NCI-H1694 (cell line): ENCODE measurements around the gene TMEM175.
"Not testable (repeated sequence)": the region's sequence is repeated elsewhere in the genome, so short reads cannot be mapped to it uniquely, and the experiment has no call there.

ENCODE experiments used
- DNase-seq: peaks from one replicate; lab custom pipeline; 2025; lab: John Stamatoyannopoulos, UW

Gene TMEM175

GRCh38 chr4:917466-917865 is 14.8 kb upstream of the TMEM175 start:
- DNase-seq: no peak

GRCh38 chr4:917992-918391 is 14.3 kb upstream of the TMEM175 start:
- DNase-seq: no peak

GRCh38 chr4:918591-918990 is 13.7 kb upstream of the TMEM175 start:
- not testable (repeated sequence) for DNase-seq

- DNase-seq: not testable (repeated sequence)
Measured at GRCh38 chr4:919004-919680, 13.1 kb upstream of the TMEM175 start.

GRCh38 chr4:921830-922331 is 10.4 kb upstream of the TMEM175 start:
- no peak for DNase-seq

GRCh38 chr4:924107-925096 is 7.9 kb upstream of the TMEM175 start:
- no peak for DNase-seq

- DNase-seq: no peak
Measured at GRCh38 chr4:925171-925570, 7.1 kb upstream of the TMEM175 start.

GRCh38 chr4:925771-926500 is 6.3 kb upstream of the TMEM175 start:
- no peak for DNase-seq

GRCh38 chr4:926538-926937 is 5.7 kb upstream of the TMEM175 start:
- no peak for DNase-seq

GRCh38 chr4:927566-927965 is 4.7 kb upstream of the TMEM175 start:
- DNase-seq: not testable (repeated sequence)

- no peak for DNase-seq
Measured at GRCh38 chr4:929096-929765, 3.0 kb upstream of the TMEM175 start.

GRCh38 chr4:930028-930551 is 2.2 kb upstream of the TMEM175 start:
- no peak for DNase-seq

GRCh38 chr4:930827-931193 is 1.4 kb upstream of the TMEM175 start:
- DNase-seq: no peak

- no peak for DNase-seq
Measured at GRCh38 chr4:931194-931959, 883 bp upstream of the TMEM175 start.

- DNase-seq: no peak
Measured at GRCh38 chr4:932713-933070, 432 bp downstream of the TMEM175 start.

GRCh38 chr4:939508-939907 is 7.2 kb downstream of the TMEM175 start:
- DNase-seq: not testable (repeated sequence)

GRCh38 chr4:945274-946102 is 13.2 kb downstream of the TMEM175 start:
- no peak for DNase-seq

GRCh38 chr4:946103-946450 is 13.8 kb downstream of the TMEM175 start:
- no peak for DNase-seq

GRCh38 chr4:946517-947471 is 14.5 kb downstream of the TMEM175 start:
- no peak for DNase-seq
